CD4-positive, alpha-beta T cell treated with Interleukin-6 for 4 hours (primary cell): ENCODE results near the gene VAV1.
"Not testable (repeated sequence)": the region's sequence is repeated elsewhere in the genome, so short reads cannot be mapped to it uniquely, and the experiment has no call there.

ENCODE experiments used
- DNase-seq: peaks from one replicate; pipeline ENCODE4 v3.0.0-alpha.2; 2020; ENCODE audit warnings: mixed read lengths

Gene VAV1

DNA sequence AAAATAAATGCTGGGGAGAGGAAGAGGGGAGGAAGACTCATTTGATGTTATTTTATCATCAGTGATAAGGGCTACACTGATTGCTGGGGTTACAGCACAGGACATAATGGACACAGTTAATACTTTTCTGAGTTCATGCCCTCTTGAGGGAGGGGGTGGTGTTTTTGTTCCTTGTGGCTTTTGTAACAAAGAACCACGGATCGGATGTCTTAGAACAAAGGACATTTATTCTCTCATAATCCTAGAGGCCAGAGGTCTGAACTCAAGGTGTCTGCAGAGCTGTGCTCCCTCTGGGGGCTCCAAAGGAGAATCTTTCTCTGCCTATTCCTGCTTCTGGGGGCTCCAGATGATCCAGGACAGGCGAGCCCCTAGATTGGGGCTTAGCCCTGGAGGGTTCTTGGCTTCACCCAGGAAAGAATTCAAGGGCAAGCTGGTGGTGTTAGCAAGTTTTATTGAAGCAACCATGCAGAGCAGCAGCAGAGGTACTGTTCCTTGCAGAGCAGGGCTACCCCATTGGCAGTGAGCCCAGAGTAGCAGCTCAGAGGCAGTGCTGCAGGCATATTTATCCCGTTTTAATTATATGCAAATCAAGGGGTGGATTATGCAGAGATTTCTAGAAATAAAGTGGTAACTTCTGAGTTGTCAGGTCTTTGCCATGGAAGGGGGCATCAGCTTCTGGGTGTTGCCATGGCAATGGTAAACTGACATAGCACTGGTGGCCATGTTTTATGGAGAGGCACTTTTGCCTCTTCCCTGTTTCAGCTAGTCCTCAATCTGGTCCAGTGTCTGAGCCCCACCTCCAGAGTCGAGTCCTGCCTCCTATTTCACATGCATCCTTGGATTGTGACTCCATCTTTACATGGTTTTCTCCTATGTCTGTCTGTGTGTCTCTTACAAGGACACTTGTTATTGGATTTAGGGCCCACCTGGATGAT, 18.0 kb downstream of the VAV1 start:
- no peak for DNase-seq

DNA sequence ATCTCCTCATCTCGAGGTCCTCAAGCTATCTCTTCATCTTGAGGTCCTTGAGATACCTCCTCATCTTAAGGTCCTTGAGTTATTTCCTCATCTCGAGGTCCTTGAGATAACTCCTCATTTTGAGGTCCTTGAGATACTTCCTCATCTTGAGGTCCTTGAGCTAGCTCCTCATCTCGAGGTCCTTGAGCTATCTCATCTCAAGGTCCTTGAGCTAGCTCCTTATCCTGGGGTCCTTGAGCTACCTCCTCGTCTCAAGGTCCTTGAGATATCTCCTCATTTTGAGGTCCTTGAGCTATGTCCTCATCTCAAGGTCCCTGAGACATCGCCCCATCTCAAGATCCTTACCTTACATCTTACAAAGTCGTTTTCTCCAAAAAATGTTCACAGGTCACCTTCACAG, 18.7 kb downstream of the VAV1 start:
- no peak for DNase-seq

- no peak for DNase-seq
Measured at GRCh38 chr19:6793411-6793810, 20.9 kb downstream of the VAV1 start.

DNA sequence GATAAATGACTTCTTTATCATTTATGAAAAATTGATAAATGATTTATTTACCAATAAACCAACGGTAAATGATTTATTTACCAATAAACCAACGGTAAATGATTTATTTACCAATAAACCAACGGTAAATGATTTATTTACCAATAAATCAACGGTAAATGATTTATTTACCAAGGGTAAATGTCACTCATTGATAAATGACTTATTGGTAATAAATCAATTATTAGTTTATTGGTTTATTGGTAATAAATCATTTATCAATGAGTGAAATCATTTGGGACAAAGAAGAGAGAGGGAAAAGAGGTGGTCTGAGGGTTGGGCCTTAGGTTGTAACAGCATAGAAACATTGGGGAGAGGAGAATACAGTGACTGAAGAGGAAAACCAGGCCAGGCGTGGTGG, 21.5 kb downstream of the VAV1 start:
- DNase-seq = no peak

DNA sequence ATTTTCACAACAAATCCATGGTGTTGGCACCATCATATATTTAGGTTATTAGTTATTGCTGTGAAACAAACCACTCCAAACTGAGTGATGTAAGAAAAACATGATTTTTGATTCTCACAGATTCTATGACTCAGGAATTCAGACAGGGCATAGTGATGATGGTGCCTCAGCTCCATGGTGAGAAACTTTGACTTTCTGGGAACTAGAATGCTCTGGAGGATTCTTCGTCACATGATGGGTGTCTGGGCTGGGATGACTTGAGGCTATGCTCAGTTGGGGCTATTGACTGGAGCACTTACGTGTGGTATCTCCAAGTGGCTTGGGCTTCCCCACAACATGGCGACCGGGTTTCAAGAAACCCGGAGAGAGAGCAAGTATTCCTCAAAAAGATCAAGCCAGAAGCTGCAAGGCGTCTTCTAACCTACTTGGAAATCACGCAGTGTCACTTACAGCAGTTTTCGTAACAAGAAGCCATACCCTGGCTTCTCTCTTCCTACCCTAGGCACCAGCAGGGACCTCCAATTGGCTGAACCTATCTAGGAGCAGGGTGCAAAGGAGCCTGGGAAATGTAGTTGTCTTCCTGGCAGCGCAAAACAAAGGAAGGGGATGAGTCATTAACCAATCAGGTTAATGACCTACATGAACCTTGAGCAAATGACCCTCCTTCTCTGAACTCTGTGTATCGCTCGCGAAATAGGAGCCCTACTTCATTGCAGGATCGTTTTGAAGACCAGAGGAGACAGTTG, 22.4 kb downstream of the VAV1 start:
- DNase-seq = no peak

GRCh38 chr19:6796278-6796677, 23.8 kb downstream of the VAV1 start:
- no peak for DNase-seq

GRCh38 chr19:6797646-6798045, 25.1 kb downstream of the VAV1 start:
- DNase-seq = no peak

DNA sequence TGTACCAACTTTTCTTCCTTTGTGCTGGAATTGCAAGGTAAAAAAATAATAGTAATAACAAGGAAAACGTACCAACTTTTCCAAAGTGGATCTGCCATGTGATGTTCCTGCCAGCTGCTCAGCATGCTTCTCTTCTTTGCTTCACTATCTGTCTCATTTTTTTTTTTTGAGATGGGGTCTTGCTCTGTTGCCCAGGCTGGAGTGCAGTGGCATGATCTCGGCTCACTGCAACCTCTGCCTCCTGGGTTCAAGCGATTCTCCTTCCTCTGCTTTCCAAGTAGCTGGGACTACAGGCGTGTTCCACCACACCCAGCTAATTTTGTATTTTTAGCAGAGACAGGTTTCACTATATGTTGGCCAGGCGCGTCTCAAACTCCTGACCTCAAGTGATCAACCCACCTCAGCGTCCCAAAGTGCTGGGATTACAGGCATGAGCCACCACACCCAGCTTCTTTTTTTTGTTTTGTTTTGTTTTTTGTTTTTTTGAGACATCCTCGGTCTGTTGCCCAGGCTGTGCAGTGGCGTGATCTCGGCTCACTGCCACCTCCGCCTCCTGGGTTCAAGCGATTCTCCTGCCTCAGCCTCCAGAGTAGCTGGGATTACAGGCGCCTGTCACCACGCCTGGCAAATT, 27.8 kb downstream of the VAV1 start:
- DNase-seq = not testable (repeated sequence)

GRCh38 chr19:6800991-6801484, 28.5 kb downstream of the VAV1 start:
- peak; percentile 32 for DNase-seq

DNA sequence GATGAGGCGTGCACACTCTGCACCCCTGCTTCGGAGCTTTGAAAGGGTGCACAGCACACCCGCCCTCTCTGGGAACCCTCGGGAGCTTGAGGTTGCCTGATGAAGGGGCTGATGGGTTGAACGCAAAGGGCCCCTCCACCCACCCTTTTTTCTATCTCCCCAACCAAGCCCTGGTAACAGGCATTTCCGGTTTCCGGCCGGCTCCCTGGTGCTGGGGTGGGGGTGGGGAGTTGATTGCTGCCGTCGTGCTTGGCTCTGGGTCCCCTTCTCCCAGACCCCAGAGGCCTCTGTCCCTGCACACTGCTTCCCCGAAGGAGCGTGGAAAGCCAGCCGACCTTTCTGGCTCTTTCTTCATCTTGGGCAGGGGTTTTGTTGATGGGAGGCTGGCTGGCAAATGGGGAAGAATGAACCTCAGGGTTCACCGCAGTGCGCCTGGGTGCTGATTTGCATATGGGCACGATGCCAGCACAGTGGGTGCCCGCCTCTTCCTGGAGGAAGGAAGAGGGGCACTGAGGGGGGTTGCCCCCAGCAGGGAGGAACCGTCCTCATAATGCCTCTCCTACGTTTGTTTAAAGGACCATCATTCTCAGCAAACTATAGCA, 29.1 kb downstream of the VAV1 start:
- DNase-seq = peak; percentile 88

DNA sequence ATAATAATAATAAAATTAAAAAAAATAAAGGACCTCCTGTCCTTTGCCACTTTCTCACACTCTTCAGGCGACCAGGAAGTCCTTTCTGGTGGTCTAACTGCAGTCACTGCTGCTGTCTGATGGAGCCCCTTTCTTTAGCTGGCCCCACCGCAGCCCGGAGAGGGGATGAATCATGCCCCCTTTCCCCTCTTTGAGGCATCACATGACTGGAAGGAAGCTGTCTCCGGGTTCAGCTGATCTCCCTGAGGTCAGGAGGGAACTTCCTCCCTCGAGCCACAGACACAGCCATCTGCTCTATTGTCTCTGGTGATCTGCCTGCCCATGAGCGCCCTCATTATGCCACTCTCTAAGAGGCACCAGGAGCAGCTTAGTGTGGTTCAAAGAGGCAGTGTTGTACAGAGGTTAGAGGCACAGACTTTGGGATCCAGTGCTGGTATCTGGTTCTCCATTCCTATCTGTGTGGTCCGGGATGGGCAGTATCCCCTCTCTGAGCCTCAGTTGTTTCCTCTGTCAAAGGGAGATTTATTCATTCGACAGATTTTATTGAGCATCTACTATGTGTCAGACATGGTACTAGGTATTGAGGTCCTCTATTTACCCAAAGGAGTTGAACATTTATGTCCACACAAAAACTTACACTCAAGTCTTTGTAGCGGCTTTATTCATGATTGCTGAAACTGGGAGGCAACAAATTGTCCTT, 30.0 kb downstream of the VAV1 start:
- DNase-seq = peak; percentile 72

GRCh38 chr19:6803036-6803404, 30.5 kb downstream of the VAV1 start:
- no peak for DNase-seq

DNA sequence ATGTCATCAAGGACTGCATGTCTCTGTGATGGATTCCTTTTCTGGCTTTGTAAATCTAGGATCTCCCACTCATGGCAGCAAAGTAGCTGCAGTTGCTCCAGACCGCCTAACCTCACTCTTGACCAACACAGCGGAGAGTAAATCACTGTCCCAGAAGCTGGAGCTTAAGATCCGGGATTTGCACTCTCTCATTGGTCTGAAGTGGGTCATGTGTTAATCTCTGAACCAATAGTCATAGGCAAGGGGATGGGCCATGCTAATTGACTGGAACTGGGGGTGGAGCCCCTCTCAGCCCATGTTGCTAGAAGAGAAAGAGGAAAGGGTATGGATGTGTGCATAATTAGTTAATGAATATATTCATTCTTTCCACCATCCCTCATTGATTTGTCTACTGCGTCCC, 34.0 kb downstream of the VAV1 start:
- no peak for DNase-seq

GRCh38 chr19:6807291-6807690, 34.8 kb downstream of the VAV1 start:
- DNase-seq = no peak

DNA sequence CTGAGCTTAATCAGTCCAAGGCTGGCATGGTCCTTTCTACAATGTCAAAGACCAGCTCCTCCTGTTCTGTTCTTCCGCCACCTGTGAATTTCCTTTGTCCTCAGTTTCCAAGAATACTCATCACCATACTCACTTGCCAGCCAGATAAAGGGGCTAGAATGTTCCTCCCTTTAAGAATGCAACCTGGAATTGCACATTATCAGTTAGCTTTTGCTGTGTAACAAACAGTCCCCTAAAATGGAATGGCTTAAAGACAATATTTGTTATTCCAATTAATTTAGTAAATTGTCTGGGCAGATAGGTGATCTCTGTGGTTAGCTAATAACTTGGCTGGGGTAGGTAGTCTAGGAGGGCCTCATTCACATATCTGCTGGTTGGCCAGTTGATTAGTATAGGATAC, 36.0 kb downstream of the VAV1 start:
- no peak for DNase-seq

GRCh38 chr19:6809262-6809661, 36.8 kb downstream of the VAV1 start:
- DNase-seq = no peak

DNA sequence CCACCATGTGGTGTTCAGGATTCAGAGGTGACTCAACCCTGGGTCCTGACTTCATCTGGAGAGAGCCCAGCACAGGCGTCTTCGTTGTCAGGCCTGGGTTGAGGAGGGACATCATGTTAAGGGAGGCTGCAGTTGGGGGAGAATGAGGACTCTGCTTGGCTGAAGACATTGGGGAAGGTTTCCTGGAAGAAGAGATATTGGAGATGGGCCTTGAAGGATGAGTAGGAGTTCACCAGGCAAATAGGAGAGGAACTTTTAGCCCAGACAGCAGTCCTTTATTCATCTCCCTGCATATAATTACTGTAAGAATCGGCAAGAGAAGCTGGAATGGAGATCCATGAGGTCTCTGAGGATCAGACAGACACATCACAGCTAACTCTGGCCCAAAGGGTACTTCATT, 38.9 kb downstream of the VAV1 start:
- no peak for DNase-seq

- DNase-seq = no peak
Measured at GRCh38 chr19:6811906-6812305, 39.4 kb downstream of the VAV1 start.

GRCh38 chr19:6812612-6813011, 40.1 kb downstream of the VAV1 start:
- DNase-seq = no peak

DNA sequence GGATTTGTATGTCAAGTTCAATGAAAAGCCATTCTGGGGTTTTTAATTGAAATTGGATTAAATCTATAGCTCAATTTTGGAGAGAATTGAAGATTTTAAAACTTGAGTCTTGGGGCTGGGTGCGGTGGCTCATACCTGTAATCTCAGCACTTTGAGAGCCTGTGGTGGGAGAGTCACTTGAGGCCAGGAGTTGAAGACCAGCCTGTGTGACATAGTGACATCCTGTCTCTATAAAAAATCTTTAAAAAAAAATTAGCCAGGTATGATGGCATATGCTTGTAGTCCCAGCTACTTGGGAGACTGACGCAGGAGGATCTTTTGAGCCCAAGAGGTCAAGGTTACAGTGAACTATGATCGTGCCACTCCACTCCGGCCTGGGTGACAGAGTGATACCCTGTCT, 41.2 kb downstream of the VAV1 start:
- no peak for DNase-seq

DNA sequence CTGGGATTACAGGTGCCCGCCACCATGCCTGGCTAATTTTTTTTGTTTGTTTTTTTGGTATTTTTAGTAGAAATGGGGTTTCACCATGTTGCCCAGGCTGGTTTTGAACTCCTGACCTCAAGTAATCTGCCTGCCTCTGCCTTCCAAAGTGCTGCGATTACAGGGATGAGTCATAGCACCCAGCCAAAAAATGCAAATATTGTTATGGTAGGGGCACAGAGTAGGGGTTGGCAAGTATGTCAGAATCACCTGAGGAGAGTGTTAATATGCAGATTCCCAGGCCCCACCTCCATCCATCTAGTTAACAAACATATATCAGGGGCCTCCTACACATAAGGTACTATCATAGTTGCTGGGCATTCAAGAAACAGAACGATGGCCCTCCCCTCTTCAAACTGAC, 44.7 kb downstream of the VAV1 start:
- DNase-seq = no peak

DNA sequence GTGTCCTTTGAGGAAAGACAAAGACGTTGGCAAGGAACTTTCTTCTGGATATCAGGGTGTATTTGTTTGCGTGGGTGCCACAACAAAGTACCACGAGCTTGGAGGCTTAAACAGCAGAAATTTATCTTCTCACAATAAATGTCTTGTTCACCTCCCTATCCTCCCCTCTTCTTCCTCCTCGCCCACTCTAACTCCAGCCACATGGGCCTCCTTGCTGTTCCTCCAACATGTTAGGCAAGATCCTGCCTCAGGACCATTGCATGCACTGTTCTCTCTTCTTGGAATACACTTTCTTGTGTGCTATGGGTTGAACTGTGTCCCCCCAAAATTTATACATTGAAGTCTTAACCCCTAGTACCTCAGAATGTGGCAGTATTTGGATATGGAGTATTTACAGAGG, 45.7 kb downstream of the VAV1 start:
- no peak for DNase-seq

DNA sequence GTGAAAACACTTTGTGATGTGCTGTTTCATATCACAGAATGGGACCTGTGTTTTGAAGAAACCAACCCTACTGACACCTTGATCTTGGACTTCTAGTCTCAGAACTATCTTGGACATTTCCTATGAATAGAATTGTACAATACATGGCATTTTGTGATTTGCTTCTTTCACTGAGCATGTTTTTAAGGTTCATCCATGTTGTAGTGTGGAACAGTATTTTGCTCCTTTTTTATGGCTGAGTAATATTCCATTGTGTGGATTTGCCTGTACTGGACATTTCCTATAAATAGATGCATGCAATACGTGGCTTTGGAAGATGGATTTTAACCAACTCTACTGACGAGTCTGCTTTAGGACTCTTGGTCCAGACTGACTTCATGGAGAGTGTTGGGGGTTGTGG, 46.8 kb downstream of the VAV1 start:
- DNase-seq = no peak
